Prostate gland (tissue), 2 donors: ENCODE results near the gene ANKRD44.

ENCODE experiments used
- CTCF ChIP-seq, 4 experiments: fragments of 200-600 bp in 2 of 4; fragments of 450-650 bp in 2 of 4; sonication (generic) in 2 of 4; IDR thresholded peaks; 1 replicate in 3 of 4; 2 replicates in 1 of 4; pipeline ENCODE4 v1.5.1; 2016 to 2019; ENCODE audit warnings: antibody characterized with exemption in 4 of 4, mild to moderate bottlenecking in 2 of 4, moderate library complexity in 2 of 4
- POLR2AphosphoS5 ChIP-seq: sonication (generic); formaldehyde crosslinking; IDR thresholded peaks from one replicate; pipeline ENCODE4 v1.6.1; 2017; ENCODE audit warnings: antibody characterized with exemption

- no peak for TF ChIP-seq CTCF (IDR thresholded peaks at IDR 0.05)
- TF ChIP-seq POLR2AphosphoS5, result no peak
Observed at GRCh38 chr2:197265924-197266323, 44.7 kb downstream of the ANKRD44 start.
